ENCODE data around the gene UNC93A. TPM values are rescaled to one million over a fixed set of nuclear protein-coding genes. Genes with fewer than 3 reads are reported as not detected.
"Not testable (repeated sequence)": the region's sequence is repeated elsewhere in the genome, so short reads cannot be mapped to it uniquely, and the experiment has no call there.

Gene UNC93A
- total and polyA plus RNA-seq, 7 experiments from 2014 or later: not detected

- H3K27ac Mint-ChIP-seq; H3K9me3 Mint-ChIP-seq; H3K4me1 Mint-ChIP-seq; ATAC-seq; CTCF ChIA-PET; H3K9me3 ChIP-seq (ENCODE audit: control insufficient read depth in 2 of 3, low read length in 3 of 3); H3K4me3 Mint-ChIP-seq; intact Hi-C loops (cut with micrococcal nuclease); H3K27ac ChIP-seq (ENCODE audit: low read depth, low read length); H3K4me1 ChIP-seq (ENCODE audit: control insufficient read depth in 2 of 2, insufficient read depth in 2 of 2, low read length in 2 of 2); H3K4me3 ChIP-seq (ENCODE audit: low read length); DNase-seq; POLR2A ChIA-PET; H3K36me3 Mint-ChIP-seq; H3K27me3 ChIP-seq (ENCODE audit: control insufficient read depth in 2 of 2, insufficient read depth in 2 of 2, low read length in 2 of 2); H3K36me3 ChIP-seq (ENCODE audit: control insufficient read depth in 2 of 3, insufficient read depth in 3 of 3, low read length in 3 of 3): not testable (repeated sequence)
- H3K27me3 Mint-ChIP-seq: peaks cover 0 to 32% (median 15%) of the 10 kb centered on the region in 5 donors
Observed at GRCh38 chr6:167266057-167266829, 24.9 kb upstream of the UNC93A start.

- ATAC-seq (no peak), DNase-seq (no peak)
- H3K9me3 ChIP-seq (ENCODE audit: control insufficient read depth in 2 of 3, low read length in 3 of 3): no peaks in the 10 kb centered on the region
- CTCF ChIA-PET: no interaction called here
- no peak overlapping the region for H3K4me3 Mint-ChIP-seq
- no peaks in the 10 kb centered on the region for H3K27me3 ChIP-seq (ENCODE audit: control insufficient read depth in 2 of 2, insufficient read depth in 2 of 2, low read length in 2 of 2)
- no peak overlapping the region for H3K27ac ChIP-seq (ENCODE audit: low read depth, low read length)
- no peaks in the 10 kb centered on the region for H3K36me3 ChIP-seq (ENCODE audit: control insufficient read depth in 2 of 3, insufficient read depth in 3 of 3, low read length in 3 of 3)
- H3K4me1 ChIP-seq (ENCODE audit: control insufficient read depth in 2 of 2, insufficient read depth in 2 of 2, low read length in 2 of 2): no peaks in the 10 kb centered on the region
- peaks cover 0 to 1% (median 0%) of the 10 kb centered on the region in 7 donors for H3K4me1 Mint-ChIP-seq
- peaks cover 0 to 6% (median 0%) of the 10 kb centered on the region in 11 donors for H3K9me3 Mint-ChIP-seq
- no peak overlapping the region for H3K4me3 ChIP-seq (ENCODE audit: low read length)
- H3K36me3 Mint-ChIP-seq: no peaks in the 10 kb centered on the region
- POLR2A ChIA-PET: no interaction called here
- intact Hi-C loops (cut with micrococcal nuclease): no loop called here
- H3K27me3 Mint-ChIP-seq: peaks cover 0 to 26% (median 8%) of the 10 kb centered on the region in 5 donors
- no peak overlapping the region for H3K27ac Mint-ChIP-seq
Observed at GRCh38 chr6:167266830-167267555, 24.1 kb upstream of the UNC93A start.

- H3K27me3 Mint-ChIP-seq: peaks cover 0 to 21% (median 7%) of the 10 kb centered on the region in 5 donors
- H3K4me1 Mint-ChIP-seq; H3K27ac ChIP-seq (ENCODE audit: low read depth, low read length); H3K4me3 ChIP-seq (ENCODE audit: low read length); H3K27me3 ChIP-seq (ENCODE audit: control insufficient read depth in 2 of 2, insufficient read depth in 2 of 2, low read length in 2 of 2); intact Hi-C loops (cut with micrococcal nuclease); H3K36me3 Mint-ChIP-seq; H3K4me1 ChIP-seq (ENCODE audit: control insufficient read depth in 2 of 2, insufficient read depth in 2 of 2, low read length in 2 of 2); POLR2A ChIA-PET; H3K9me3 Mint-ChIP-seq; ATAC-seq; DNase-seq; H3K27ac Mint-ChIP-seq; H3K9me3 ChIP-seq (ENCODE audit: control insufficient read depth in 2 of 3, low read length in 3 of 3); H3K4me3 Mint-ChIP-seq; H3K36me3 ChIP-seq (ENCODE audit: control insufficient read depth in 2 of 3, insufficient read depth in 3 of 3, low read length in 3 of 3); CTCF ChIA-PET: not testable (repeated sequence)
Observed at GRCh38 chr6:167267556-167267898, 23.6 kb upstream of the UNC93A start.

- H3K36me3 Mint-ChIP-seq: no peaks in the 10 kb centered on the region
- H3K27ac Mint-ChIP-seq: no peak overlapping the region
- H3K27me3 Mint-ChIP-seq: peaks cover 0 to 18% (median 7%) of the 10 kb centered on the region in 5 donors
- Histone ChIP-seq H3K4me3 (ENCODE audit: low read length) (no peak overlapping the region), H3K27ac (ENCODE audit: low read depth, low read length) (no peak overlapping the region), H3K27me3 (ENCODE audit: control insufficient read depth in 2 of 2, insufficient read depth in 2 of 2, low read length in 2 of 2) (no peaks in the 10 kb centered on the region), H3K9me3 (ENCODE audit: control insufficient read depth in 2 of 3, low read length in 3 of 3) (no peaks in the 10 kb centered on the region), H3K36me3 (ENCODE audit: control insufficient read depth in 2 of 3, insufficient read depth in 3 of 3, low read length in 3 of 3) (no peaks in the 10 kb centered on the region), H3K4me1 (ENCODE audit: control insufficient read depth in 2 of 2, insufficient read depth in 2 of 2, low read length in 2 of 2) (no peaks in the 10 kb centered on the region)
- intact Hi-C loops (cut with micrococcal nuclease): no loop called here
- ATAC-seq: no peak
- CTCF ChIA-PET: no interaction called here
- POLR2A ChIA-PET: no interaction called here
- no peak for DNase-seq
- no peak overlapping the region for H3K4me3 Mint-ChIP-seq
- H3K9me3 Mint-ChIP-seq: peaks cover 0 to 5% (median 0%) of the 10 kb centered on the region in 11 donors
- no peaks in the 10 kb centered on the region for H3K4me1 Mint-ChIP-seq
Observed at GRCh38 chr6:167267921-167268401, 23.2 kb upstream of the UNC93A start.

GRCh38 chr6:167268683-167269280 is 22.3 kb upstream of the UNC93A start:
- CTCF ChIA-PET: no interaction called here
- no peak overlapping the region for H3K27ac Mint-ChIP-seq
- no peak overlapping the region for H3K4me3 ChIP-seq (ENCODE audit: low read length)
- H3K9me3 ChIP-seq (ENCODE audit: control insufficient read depth in 2 of 3, low read length in 3 of 3): no peaks in the 10 kb centered on the region
- DNase-seq (no peak), ATAC-seq (no peak)
- peaks cover 0 to 3% (median 0%) of the 10 kb centered on the region in 11 donors for H3K9me3 Mint-ChIP-seq
- intact Hi-C loops (cut with micrococcal nuclease): no loop called here
- H3K4me1 ChIP-seq (ENCODE audit: control insufficient read depth in 2 of 2, insufficient read depth in 2 of 2, low read length in 2 of 2): no peaks in the 10 kb centered on the region
- no peaks in the 10 kb centered on the region for H3K36me3 ChIP-seq (ENCODE audit: control insufficient read depth in 2 of 3, insufficient read depth in 3 of 3, low read length in 3 of 3)
- H3K27me3 ChIP-seq (ENCODE audit: control insufficient read depth in 2 of 2, insufficient read depth in 2 of 2, low read length in 2 of 2): no peaks in the 10 kb centered on the region
- H3K4me1 Mint-ChIP-seq: no peaks in the 10 kb centered on the region
- H3K27ac ChIP-seq (ENCODE audit: low read depth, low read length): no peak overlapping the region
- POLR2A ChIA-PET: no interaction called here
- peaks cover 0 to 16% (median 7%) of the 10 kb centered on the region in 5 donors for H3K27me3 Mint-ChIP-seq
- no peak overlapping the region for H3K4me3 Mint-ChIP-seq
- no peaks in the 10 kb centered on the region for H3K36me3 Mint-ChIP-seq

GRCh38 chr6:167270499-167271311 is 20.4 kb upstream of the UNC93A start:
- H3K4me3 Mint-ChIP-seq: no peak overlapping the region
- intact Hi-C loops (cut with micrococcal nuclease): no loop called here
- Histone ChIP-seq H3K4me3 (ENCODE audit: low read length) (no peak overlapping the region), H3K36me3 (ENCODE audit: control insufficient read depth in 2 of 3, insufficient read depth in 3 of 3, low read length in 3 of 3) (no peaks in the 10 kb centered on the region), H3K9me3 (ENCODE audit: control insufficient read depth in 2 of 3, low read length in 3 of 3) (no peaks in the 10 kb centered on the region), H3K27ac (ENCODE audit: low read depth, low read length) (no peak overlapping the region), H3K4me1 (ENCODE audit: control insufficient read depth in 2 of 2, insufficient read depth in 2 of 2, low read length in 2 of 2) (no peaks in the 10 kb centered on the region), H3K27me3 (ENCODE audit: control insufficient read depth in 2 of 2, insufficient read depth in 2 of 2, low read length in 2 of 2) (no peaks in the 10 kb centered on the region)
- no peaks in the 10 kb centered on the region for H3K9me3 Mint-ChIP-seq
- DNase-seq (no peak), ATAC-seq (no peak)
- ChIA-PET CTCF (no interaction called here), POLR2A (no interaction called here)
- H3K27me3 Mint-ChIP-seq: peaks cover 2 to 11% (median 3%) of the 10 kb centered on the region in 5 donors
- H3K36me3 Mint-ChIP-seq: no peaks in the 10 kb centered on the region
- H3K4me1 Mint-ChIP-seq: no peaks in the 10 kb centered on the region
- no peak overlapping the region for H3K27ac Mint-ChIP-seq
